MM.1S (cell line): Measurements from ENCODE around the gene RAPGEF2.

Experiments
- CTCF ChIP-seq: fragments of 300-600 bp; sonication (generic); IDR thresholded peaks from 2 replicates; pipeline ENCODE4 v1.5.1; 2016; ENCODE audit warnings: antibody characterized with exemption, low read length, mixed read lengths
- EZH2phosphoT487 ChIP-seq: fragments of 300-600 bp; sonication (generic); IDR thresholded peaks from 2 replicates; pipeline ENCODE4 v1.6.1; 2018; ENCODE audit warnings: antibody characterized with exemption, low read length

DNA sequence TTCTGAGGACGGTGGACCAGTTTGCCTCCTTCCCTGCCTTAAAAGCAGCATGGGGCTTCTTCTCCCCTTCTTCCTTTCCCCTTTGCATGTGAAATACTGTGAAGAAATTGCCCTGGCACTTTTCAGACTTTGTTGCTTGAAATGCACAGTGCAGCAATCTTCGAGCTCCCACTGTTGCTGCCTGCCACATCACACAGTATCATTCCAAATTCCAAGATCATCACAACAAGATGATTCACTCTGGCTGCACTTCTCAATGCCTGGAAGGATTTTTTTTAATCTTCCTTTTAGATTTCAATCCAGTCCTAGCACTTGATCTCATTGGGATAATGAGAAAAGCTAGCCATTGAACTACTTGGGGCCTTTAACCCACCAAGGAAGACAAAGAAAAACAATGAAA, 255.3 kb downstream of the RAPGEF2 start:
- TF ChIP-seq EZH2phosphoT487, result no peak
- no peak for TF ChIP-seq CTCF
